Stomach (tissue), 9 donors: ENCODE measurements around the gene DPP10. TPM values are rescaled to one million over a fixed set of nuclear protein-coding genes. Genes with fewer than 3 reads are reported as not detected.

Experiments used
- DNase-seq, 2 donors: peaks; one replicate each; pipeline versions ENCODE4 v3.0.0 to v3.0.0-alpha.2; 2013 to 2019
- H3K27ac ChIP-seq, 5 donors: fragments of 200-600 bp in 4 of 5; sonication (generic) in 4 of 5; one replicate each; pipeline ENCODE4 v1.5.1; 2013 to 2019; ENCODE audit warnings: mild to moderate bottlenecking in 1 of 5, moderate library complexity in 1 of 5
- H3K27me3 ChIP-seq, 3 donors: fragments of 200-600 bp; sonication (generic); one replicate each; pipeline ENCODE4 v1.5.1; 2017 to 2019; ENCODE audit warnings: mixed run types in 1 of 3
- H3K36me3 ChIP-seq, 4 donors: fragments of 200-600 bp; sonication (generic); 1 replicate in 3 of 4; 2 replicates in 1 of 4; pipeline ENCODE4 v1.5.1; 2016 to 2019
- H3K4me1 ChIP-seq, 4 donors: fragments of 200-600 bp; sonication (generic); one replicate each; pipeline ENCODE4 v1.5.1; 2016 to 2019
- H3K4me3 ChIP-seq, 4 donors: fragments of 200-600 bp; sonication (generic) in 3 of 4; one replicate each; pipeline ENCODE4 v1.5.1; 2016 to 2019; ENCODE audit warnings: mild to moderate bottlenecking in 1 of 4
- H3K9me3 ChIP-seq, 4 donors: fragments of 200-600 bp; sonication (generic); one replicate each; pipeline ENCODE4 v1.5.1; 2016 to 2019
- CTCF ChIP-seq, 7 experiments: fragments of 450-650 bp in 4 of 7; fragments of 200-600 bp in 3 of 7; sonication (generic) in 3 of 7; IDR thresholded peaks; one replicate each; pipeline ENCODE4 v1.5.1; 2016 to 2019; ENCODE audit warnings: antibody characterized with exemption in 7 of 7, control low read depth in 2 of 7, mild to moderate bottlenecking in 1 of 7
- EP300 ChIP-seq: sonication (generic); formaldehyde crosslinking; IDR thresholded peaks from one replicate; pipeline ENCODE4 v1.6.1; 2017; ENCODE audit warnings: antibody characterized with exemption
- POLR2A ChIP-seq, 4 donors: fragments of 450-650 bp; IDR thresholded peaks; one replicate each; pipeline ENCODE4 v1.6.1; 2016; ENCODE audit warnings: antibody characterized with exemption in 4 of 4, control low read depth in 2 of 4, mild to moderate bottlenecking in 1 of 4, moderate library complexity in 1 of 4
- POLR2AphosphoS5 ChIP-seq, 3 donors: sonication (generic); formaldehyde crosslinking; IDR thresholded peaks; one replicate each; pipeline ENCODE4 v1.6.1; 2016; ENCODE audit warnings: antibody characterized with exemption in 3 of 3
- WGBS, 5 donors: extraction: QIAGEN DNeasy Blood & Tissue Kit in 3 of 5; methylation state at CpG; one replicate each; pipeline versions ENCODE4 v1.1.5 to v1.1.7; 2013 to 2018; 5-methylcytosine and 5-hydroxymethylcytosine counted together
- intact Hi-C: fragments of 100-400 bp; cut with DNase I; formaldehyde crosslinking; loops from one replicate; pipeline ENCODE4 v1.15.1; 2023; ENCODE audit warnings: low total_unique reads
- polyA plus RNA-seq, 3 donors: library from polyadenylated mRNA; stranded (reverse); fragments of 200-250 nt; gene quantifications; one replicate each; pipeline ENCODE4 v1.2.3, GENCODE V29; 2013
- total RNA-seq, 5 donors: library from RNA; depleted of rRNA; stranded (reverse); fragments of >200 nt; gene quantifications; one replicate each; pipeline versions ENCODE4 v1.1.0 to v1.2.3, GENCODE V29; 2014 to 2016
- donor health status: healthy with polysubstance abuse.
- donor health status: Bipolar disorder and iron deficiency.
- donor health status: healthy.

Gene DPP10
- total and polyA plus RNA-seq, 8 donors = 0.18 to 15.6 (median 2.0) TPM; not detected in 1

GRCh38 chr2:114446571-114446970 is 4.1 kb downstream of the DPP10 start:
- H3K9me3 ChIP-seq = no peaks in the 10 kb centered on the region
- H3K36me3 ChIP-seq = no peaks in the 10 kb centered on the region
- DNase-seq = no peak
- H3K27me3 ChIP-seq = peaks cover 0 to 5% (median 0%) of the 10 kb centered on the region in 3 donors
- no peaks in the 10 kb centered on the region for H3K4me1 ChIP-seq
- intact Hi-C loops = no loop called here
- no peak overlapping the region for H3K27ac ChIP-seq
- H3K4me3 ChIP-seq = no peak overlapping the region
- 51 to 73% (median 57%) methylated on average over 4 of the region's 4 CpGs for whole genome bisulfite sequencing, 5 donors
- TF ChIP-seq POLR2A (IDR thresholded peaks at IDR 0.05) (no peak), POLR2AphosphoS5 (IDR thresholded peaks at IDR 0.05) (no peak), CTCF (IDR thresholded peaks at IDR 0.05) (no peak), EP300 (no peak)

GRCh38 chr2:114450639-114451038 is 8.2 kb downstream of the DPP10 start:
- intact Hi-C loops = no loop called here
- Histone ChIP-seq H3K4me1 (no peaks in the 10 kb centered on the region), H3K4me3 (no peak overlapping the region), H3K36me3 (no peaks in the 10 kb centered on the region), H3K27ac (no peak overlapping the region), H3K9me3 (peaks cover 0 to 4% (median 0%) of the 10 kb centered on the region in 4 donors), H3K27me3 (no peaks in the 10 kb centered on the region)
- WGBS, 5 donors = 31 to 48% (median 41%) methylated on average over 2 of the region's 2 CpGs
- TF ChIP-seq EP300 (no peak), CTCF (IDR thresholded peaks at IDR 0.05) (no peak), POLR2A (IDR thresholded peaks at IDR 0.05) (no peak), POLR2AphosphoS5 (IDR thresholded peaks at IDR 0.05) (no peak)
- no peak for DNase-seq

- Histone ChIP-seq H3K9me3 (peaks cover 0 to 4% (median 0%) of the 10 kb centered on the region in 4 donors), H3K36me3 (no peaks in the 10 kb centered on the region), H3K27me3 (no peaks in the 10 kb centered on the region), H3K4me3 (no peak overlapping the region), H3K4me1 (no peaks in the 10 kb centered on the region), H3K27ac (no peak overlapping the region)
- intact Hi-C loops = no loop called here
- no peak for TF ChIP-seq POLR2A (IDR thresholded peaks at IDR 0.05)
- no peak for TF ChIP-seq POLR2AphosphoS5 (IDR thresholded peaks at IDR 0.05)
- no peak for TF ChIP-seq EP300
- TF ChIP-seq CTCF (IDR thresholded peaks at IDR 0.05) = no peak
- WGBS, 5 donors = 71 to 85% (median 82%) methylated on average over 1 of the region's 1 CpG
- no peak for DNase-seq
These were observed 14.1 kb downstream of the DPP10 start for GRCh38 chr2:114456566-114456965.

DNA sequence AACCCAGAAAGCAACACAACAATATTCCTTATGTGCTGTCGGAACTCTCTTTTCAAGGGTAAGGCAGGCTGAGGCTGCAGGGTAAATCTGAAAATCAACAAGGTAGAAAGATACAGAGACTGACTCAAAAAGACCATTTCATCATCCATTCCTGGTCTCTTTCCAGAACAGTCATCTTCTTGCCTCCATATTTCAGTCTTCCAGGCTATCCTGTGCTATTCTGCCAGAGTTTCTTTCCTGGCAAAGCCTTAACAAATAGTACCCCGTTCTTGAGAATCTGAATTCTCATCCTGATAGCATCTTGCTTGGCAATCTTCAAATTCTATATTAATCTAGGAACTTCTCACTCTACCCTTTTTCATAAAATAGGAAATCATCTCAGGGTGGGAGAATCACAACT is 15.5 kb downstream of the DPP10 start:
- WGBS, 5 donors = 81 to 90% (median 86%) methylated on average over 2 of the region's 2 CpGs
- Histone ChIP-seq H3K4me1 (no peaks in the 10 kb centered on the region), H3K27me3 (no peaks in the 10 kb centered on the region), H3K4me3 (no peak overlapping the region), H3K27ac (no peak overlapping the region), H3K36me3 (no peaks in the 10 kb centered on the region), H3K9me3 (peaks cover 0 to 4% (median 0%) of the 10 kb centered on the region in 4 donors)
- intact Hi-C loops = no loop called here
- no peak for DNase-seq
- TF ChIP-seq POLR2A (IDR thresholded peaks at IDR 0.05) (no peak), EP300 (no peak), POLR2AphosphoS5 (IDR thresholded peaks at IDR 0.05) (no peak), CTCF (IDR thresholded peaks at IDR 0.05) (no peak)
